Ammon's horn (tissue), 1 donor: ENCODE results near the gene NRIP1.
"Not testable (repeated sequence)": the region's sequence is repeated elsewhere in the genome, so short reads cannot be mapped to it uniquely, and the experiment has no call there.

ENCODE experiments used
- DNase-seq: peaks from one replicate; pipeline ENCODE4 v3.0.0-alpha.2; 2016; ENCODE audit warnings: low spot score

NRIP1 gene

GRCh38 chr21:15037900-15038293, 26.9 kb downstream of the NRIP1 start:
- no peak for DNase-seq

- no peak for DNase-seq
These were observed 27.5 kb downstream of the NRIP1 start for GRCh38 chr21:15037095-15037899.

- DNase-seq, result no peak
These were observed 28.6 kb downstream of the NRIP1 start for GRCh38 chr21:15036189-15036588.

- no peak for DNase-seq
These were observed 30.5 kb downstream of the NRIP1 start for GRCh38 chr21:15034126-15034853.

GRCh38 chr21:15031790-15032357, 32.9 kb downstream of the NRIP1 start:
- no peak for DNase-seq

- DNase-seq, result not testable (repeated sequence)
These were observed 33.4 kb downstream of the NRIP1 start for GRCh38 chr21:15031362-15031761.

GRCh38 chr21:15030861-15031260, 33.9 kb downstream of the NRIP1 start:
- DNase-seq, result not testable (repeated sequence)

- DNase-seq, result no peak
These were observed 35.7 kb downstream of the NRIP1 start for GRCh38 chr21:15029077-15029476.

GRCh38 chr21:15028186-15028585, 36.6 kb downstream of the NRIP1 start:
- no peak for DNase-seq

GRCh38 chr21:15027056-15027455, 37.7 kb downstream of the NRIP1 start:
- DNase-seq, result no peak

GRCh38 chr21:15026370-15026769, 38.4 kb downstream of the NRIP1 start:
- no peak for DNase-seq

GRCh38 chr21:15023776-15024175, 41.0 kb downstream of the NRIP1 start:
- no peak for DNase-seq

- DNase-seq, result no peak
These were observed 42.1 kb downstream of the NRIP1 start for GRCh38 chr21:15022608-15023261.

GRCh38 chr21:15020797-15021196, 44.0 kb downstream of the NRIP1 start:
- DNase-seq, result no peak

- no peak for DNase-seq
These were observed 46.4 kb downstream of the NRIP1 start for GRCh38 chr21:15018382-15018781.

GRCh38 chr21:15015622-15016471, 49.0 kb downstream of the NRIP1 start:
- DNase-seq, result no peak

GRCh38 chr21:15014221-15014620, 50.6 kb downstream of the NRIP1 start:
- DNase-seq, result no peak

- DNase-seq, result no peak
These were observed 52.8 kb downstream of the NRIP1 start for GRCh38 chr21:15011967-15012366.

- DNase-seq, result no peak
These were observed 54.2 kb downstream of the NRIP1 start for GRCh38 chr21:15010645-15011044.

GRCh38 chr21:15009837-15010363, 54.9 kb downstream of the NRIP1 start:
- DNase-seq, result no peak

GRCh38 chr21:15007716-15008296, 57.0 kb downstream of the NRIP1 start:
- DNase-seq, result no peak
